Cardiac fibroblast (primary cell): ENCODE measurements around the gene SESN1.
A peak's percentile ranks its signal among the peaks of the same experiment; 100 is the strongest.

Experiments
- DNase-seq, 2 donors: peaks; one replicate each; pipeline versions ENCODE4 v3.0.0 to v3.0.0-alpha.2; 2010; ENCODE audit warnings: low read depth in 2 of 2
- H3K4me3 ChIP-seq, 2 donors: replicated peaks in 1 of 2; 1 replicate in 1 of 2; 2 replicates in 1 of 2; pipeline ENCODE4 v1.5.1; 2011; ENCODE audit warnings: low read depth in 2 of 2, low read length in 2 of 2, mild to moderate bottlenecking in 2 of 2, moderate library complexity in 1 of 2
- TF ChIP-seq, protein P1 (sequence below): IDR thresholded peaks from one replicate; pipeline ENCODE4 v1.5.1; 2011; ENCODE audit warnings: low read depth, mild to moderate bottlenecking, low read length, inconsistent platforms

Gene SESN1

DNA sequence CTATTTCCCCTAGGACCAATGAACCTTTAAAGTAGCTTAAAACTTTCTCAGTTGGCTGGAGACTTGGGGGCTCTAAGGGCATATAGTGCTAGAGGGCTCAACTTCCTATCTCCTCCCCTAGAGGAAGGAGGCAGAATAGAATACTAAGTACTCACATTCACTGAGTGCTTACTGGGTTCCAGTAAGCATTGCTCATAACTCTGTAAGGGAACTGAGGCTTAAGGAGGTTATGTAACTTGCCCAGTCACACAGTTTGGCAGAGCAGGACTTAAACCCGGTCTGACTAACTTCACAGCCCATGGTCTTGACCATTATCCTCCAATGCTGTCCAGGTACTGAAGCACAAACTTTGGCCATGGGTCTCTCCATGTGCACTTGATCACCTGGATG, 12.5 kb downstream of the SESN1 start:
- no peak overlapping the region for H3K4me3 ChIP-seq
- peak in 1 of 2 donors; percentile 87 for DNase-seq
- TF ChIP-seq, protein P1, sequence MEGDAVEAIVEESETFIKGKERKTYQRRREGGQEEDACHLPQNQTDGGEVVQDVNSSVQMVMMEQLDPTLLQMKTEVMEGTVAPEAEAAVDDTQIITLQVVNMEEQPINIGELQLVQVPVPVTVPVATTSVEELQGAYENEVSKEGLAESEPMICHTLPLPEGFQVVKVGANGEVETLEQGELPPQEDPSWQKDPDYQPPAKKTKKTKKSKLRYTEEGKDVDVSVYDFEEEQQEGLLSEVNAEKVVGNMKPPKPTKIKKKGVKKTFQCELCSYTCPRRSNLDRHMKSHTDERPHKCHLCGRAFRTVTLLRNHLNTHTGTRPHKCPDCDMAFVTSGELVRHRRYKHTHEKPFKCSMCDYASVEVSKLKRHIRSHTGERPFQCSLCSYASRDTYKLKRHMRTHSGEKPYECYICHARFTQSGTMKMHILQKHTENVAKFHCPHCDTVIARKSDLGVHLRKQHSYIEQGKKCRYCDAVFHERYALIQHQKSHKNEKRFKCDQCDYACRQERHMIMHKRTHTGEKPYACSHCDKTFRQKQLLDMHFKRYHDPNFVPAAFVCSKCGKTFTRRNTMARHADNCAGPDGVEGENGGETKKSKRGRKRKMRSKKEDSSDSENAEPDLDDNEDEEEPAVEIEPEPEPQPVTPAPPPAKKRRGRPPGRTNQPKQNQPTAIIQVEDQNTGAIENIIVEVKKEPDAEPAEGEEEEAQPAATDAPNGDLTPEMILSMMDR: peak; percentile 33

DNA sequence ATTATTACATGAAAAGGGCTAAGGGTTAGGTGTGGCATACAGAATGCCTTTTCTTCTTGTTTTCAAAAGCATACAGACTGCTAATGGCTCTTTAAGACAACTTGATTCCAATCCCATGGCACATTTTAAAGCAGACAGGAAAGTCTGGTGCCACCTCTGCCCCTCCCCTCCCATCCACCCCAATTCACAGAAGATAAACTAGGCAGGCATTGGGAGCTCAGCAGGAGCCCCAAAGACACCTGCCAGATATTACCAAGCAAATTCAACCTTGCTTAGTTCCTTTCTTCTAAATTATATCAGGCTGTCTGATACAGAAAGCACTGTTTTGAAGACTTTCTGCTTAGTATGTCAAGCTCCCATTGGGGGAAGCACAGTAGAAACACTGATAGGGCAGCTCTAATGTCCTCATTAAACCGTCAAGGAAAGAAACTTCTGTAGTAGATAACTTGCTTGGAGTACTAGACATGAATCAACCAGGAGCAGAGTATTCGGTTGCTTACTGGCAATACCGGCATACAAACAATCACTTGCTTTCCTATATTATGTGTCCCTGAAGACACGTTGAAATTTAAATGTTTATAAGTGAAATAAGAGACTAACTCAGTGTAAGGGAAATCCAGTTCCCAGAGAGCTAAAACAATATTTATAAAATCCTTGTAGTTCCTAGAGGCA, 13.0 kb downstream of the SESN1 start:
- no peak for DNase-seq
- TF ChIP-seq, protein P1: no peak
- H3K4me3 ChIP-seq: no peak overlapping the region

DNA sequence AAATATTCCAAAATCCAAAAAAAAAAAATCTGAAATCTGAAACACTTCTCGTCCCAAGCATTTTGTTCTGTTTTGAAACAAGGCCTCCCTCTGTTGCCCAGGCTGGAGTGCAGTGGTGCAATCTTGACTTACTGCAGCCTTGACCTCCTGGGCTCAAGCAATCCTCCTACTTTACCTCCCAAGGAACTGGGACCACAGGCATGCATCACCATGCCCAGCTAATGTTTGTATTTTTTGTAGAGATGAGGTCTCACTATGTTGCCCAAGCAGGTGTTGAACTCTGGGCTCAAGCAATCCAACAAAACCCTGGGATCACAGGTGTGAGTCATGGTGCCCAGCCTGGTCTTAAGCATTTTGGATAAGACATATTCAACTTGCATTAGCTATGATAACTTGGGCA, 13.6 kb downstream of the SESN1 start:
- H3K4me3 ChIP-seq: no peak overlapping the region
- DNase-seq: no peak
- TF ChIP-seq, protein P1: no peak

- TF ChIP-seq, protein P1: no peak
- peak in 1 of 2 donors; percentile 32 for DNase-seq
- H3K4me3 ChIP-seq: no peak overlapping the region
Measured at GRCh38 chr6:109079981-109080380, 14.7 kb downstream of the SESN1 start.

GRCh38 chr6:109076377-109076776, 18.3 kb downstream of the SESN1 start:
- no peak for DNase-seq
- TF ChIP-seq, protein P1: no peak
- H3K4me3 ChIP-seq: no peak overlapping the region

DNA sequence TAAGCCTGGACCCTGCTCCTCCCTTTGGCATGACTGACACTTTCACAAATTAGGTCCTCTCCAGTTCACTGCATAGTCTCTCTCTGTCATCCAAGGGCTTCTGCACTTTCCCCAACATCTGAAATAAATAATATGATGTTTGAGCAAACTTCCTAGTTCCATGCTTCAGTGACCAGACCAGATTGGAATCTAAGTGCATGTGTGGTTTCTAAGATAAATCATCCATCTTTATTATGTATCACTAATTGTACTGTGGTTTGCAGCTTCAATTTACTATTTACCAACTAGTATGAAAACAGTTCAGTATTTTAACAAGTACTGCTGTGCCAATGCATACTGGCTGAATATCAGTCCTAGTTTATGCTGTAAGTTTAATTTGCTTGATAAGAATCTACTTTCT, 18.7 kb downstream of the SESN1 start:
- TF ChIP-seq, protein P1: no peak
- peak in 1 of 2 donors; percentile 21 for DNase-seq
- H3K4me3 ChIP-seq: no peak overlapping the region

- H3K4me3 ChIP-seq: no peak overlapping the region
- no peak for DNase-seq
- TF ChIP-seq, protein P1: no peak
Measured at GRCh38 chr6:109074133-109074415, 20.6 kb downstream of the SESN1 start.
